HG03139 (cell line): Measurements from ENCODE around the gene KRT16.
"Not testable (repeated sequence)": the region's sequence is repeated elsewhere in the genome, so short reads cannot be mapped to it uniquely, and the experiment has no call there.

ENCODE experiments used
- ATAC-seq: cut with Tn5 transposase; IDR thresholded peaks from one replicate; pipeline ENCODE4 v1.9.1; 2021; ENCODE audit not compliant: unreplicated experiment

The KRT16 gene

DNA sequence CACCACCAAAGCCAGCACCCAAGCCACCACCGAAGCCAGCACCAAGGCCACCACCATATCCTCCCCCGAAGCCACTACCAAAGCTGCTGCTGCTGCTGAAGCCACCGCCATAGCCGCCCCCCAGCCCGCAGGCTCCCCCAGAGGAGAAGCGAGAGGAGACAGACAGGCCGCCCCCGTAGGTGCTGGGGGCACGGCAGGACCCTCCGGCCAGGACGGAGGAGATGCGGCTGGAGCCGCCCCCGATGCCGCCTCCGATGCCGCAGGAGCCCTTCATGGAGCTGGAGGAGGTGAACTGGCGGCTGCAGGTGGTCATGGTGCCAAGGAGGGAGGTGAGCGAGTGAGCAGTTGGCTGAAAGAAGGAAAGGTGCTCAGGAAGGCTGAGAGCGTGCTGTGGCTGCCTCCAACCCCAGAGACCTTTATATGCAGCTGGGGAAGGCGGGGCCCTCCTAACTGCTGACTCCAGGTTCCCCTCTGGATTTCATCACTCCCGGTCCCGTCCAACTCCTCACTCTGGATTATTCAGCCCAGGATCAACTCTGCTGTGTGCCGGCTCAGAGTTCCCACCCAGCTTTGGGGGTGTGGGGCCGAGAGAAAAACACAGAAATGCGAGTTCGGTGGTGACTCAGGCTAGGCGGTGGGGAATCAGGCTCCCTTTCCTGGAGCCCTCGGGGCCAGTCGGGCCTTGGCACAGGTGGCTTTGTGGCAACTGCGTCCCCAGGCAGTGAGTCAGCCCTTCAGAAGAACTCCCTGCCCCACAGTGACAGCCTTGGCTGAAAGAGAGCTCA lies at the start of gene KRT16:
TSS of gene KRT16 (minus strand) at position 392 of the 785 bp plus-strand sequence. CDS start at position 313, 79 bp downstream.
- not testable (repeated sequence) for ATAC-seq

DNA sequence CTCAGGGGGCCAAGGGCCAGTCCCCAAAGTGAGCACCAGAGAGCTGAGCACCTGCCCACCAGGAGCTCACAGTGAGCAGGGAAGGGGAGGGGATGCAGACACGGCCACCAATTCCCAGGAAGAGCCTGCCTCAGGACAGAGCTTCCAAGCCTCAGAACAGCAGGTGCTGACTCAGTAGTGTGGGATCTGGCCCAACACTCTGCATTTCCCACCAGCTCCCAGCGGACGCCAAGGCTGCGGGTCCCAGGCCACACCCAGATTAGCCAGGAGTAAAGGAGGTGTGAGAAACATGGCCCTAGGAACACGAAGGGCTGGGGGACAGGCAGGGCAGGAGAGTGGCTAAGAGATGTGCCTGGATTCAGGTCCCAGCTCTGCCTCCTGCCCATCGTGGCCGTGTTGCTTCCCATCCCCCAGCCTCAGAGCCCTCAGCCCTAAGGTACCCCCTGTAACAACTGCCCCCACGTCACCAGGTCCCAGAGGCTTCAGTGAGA lies 47.7 kb upstream of the KRT16 start:
- ATAC-seq = no peak

DNA sequence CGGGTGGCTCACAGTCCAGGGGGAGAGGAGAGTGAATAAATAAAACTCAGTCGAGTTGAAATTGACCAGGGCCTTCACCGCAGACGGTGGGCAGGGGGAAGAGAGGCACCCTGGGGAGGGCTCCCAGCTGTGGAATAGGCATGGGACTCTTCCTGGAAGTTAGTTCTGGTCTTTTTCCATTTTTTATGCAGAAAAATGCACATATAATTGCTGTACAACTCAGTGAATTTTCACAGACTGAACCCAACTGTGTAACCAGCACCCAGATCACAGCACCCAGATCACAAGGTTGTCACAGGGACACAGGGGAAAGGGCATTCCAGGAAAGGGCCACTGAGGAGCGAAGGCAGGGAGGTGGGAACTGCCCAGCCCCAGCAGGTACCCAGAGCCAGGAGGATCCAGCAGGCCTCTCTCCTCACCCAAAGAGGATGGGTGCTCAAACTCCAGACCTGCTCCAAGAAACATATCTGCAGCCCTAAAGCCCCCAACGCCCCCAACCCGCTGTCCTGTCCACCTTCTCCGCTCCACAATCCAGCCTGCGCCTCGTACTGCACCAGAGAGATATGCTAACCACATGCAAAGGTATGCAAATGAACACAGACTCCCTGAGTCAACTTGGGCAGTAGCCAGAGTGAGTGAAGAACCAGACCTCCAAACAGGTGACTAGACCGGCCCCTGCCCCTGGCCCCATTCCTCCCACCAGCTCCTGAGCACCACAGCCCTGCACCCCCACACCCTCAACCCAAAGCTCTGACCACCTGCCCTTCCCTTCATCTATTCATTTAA lies 47.1 kb upstream of the KRT16 start:
- no peak for ATAC-seq

DNA sequence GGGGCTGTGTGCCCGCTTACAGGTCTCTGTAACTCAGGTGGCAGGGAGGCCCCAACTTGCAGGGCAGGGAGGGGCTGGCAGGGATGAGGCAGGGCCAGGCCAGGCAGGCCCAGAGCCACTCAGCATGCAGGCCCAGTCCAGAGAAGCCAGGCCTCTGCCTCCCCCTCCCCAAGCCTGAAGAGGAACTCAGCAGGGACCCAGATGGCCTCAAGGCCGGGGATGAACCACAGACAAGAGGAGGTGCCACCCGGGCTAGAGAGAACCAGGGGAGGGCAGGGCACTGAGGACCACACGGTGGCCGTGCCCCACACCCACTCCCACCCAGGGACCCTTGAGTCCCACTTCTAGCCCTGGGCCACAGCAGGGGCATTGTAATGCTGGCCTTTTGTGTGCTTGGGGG lies 46.3 kb upstream of the KRT16 start:
- ATAC-seq = no peak

DNA sequence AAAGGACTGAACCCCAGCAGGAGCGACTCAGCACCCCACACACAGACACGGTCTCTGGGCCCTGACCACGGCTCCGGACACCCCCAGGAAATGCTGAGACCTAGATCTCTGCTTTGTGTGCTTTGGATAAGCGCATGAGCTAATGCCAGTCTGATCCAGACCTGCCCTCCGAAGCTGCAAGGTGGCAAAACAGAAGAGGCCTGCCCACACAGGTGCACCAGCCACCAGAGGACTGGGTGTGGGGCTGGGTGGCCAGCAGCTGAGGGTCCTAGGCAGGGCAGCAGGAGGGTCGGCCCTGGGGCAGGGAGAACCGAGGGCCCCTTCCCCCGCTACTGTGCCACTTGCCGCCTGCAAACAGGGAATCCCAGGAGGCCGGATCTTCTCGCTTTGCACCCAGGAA lies 45.4 kb upstream of the KRT16 start:
- no peak for ATAC-seq

DNA sequence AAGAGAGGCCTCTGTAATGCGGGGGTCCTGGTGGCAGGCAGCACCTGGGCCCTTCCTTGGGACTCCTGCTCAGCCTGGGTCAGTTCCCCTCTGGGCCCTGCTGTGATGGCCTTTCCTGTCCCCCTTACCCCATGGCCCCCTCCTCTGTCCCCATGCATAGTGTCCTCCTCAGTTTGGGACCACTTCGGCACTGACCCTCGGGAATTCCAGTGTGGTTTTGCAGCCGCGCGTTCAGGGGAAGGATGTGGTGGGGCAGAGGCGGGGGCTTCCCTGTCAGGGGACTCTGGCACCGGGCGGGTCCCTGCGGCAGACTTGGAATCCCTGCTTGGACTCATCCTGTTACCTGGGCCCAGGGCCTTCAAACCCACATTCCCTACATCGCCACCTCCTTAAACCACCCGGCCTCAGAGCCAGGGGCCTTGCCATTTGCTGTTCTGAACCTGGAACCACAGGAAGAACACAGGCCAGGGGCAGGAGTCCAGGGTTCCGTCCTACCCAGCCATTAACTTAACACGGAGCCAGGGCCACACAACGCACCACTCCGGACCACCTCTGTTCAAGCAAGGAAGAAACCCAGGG lies 44.7 kb upstream of the KRT16 start:
- ATAC-seq = no peak

DNA sequence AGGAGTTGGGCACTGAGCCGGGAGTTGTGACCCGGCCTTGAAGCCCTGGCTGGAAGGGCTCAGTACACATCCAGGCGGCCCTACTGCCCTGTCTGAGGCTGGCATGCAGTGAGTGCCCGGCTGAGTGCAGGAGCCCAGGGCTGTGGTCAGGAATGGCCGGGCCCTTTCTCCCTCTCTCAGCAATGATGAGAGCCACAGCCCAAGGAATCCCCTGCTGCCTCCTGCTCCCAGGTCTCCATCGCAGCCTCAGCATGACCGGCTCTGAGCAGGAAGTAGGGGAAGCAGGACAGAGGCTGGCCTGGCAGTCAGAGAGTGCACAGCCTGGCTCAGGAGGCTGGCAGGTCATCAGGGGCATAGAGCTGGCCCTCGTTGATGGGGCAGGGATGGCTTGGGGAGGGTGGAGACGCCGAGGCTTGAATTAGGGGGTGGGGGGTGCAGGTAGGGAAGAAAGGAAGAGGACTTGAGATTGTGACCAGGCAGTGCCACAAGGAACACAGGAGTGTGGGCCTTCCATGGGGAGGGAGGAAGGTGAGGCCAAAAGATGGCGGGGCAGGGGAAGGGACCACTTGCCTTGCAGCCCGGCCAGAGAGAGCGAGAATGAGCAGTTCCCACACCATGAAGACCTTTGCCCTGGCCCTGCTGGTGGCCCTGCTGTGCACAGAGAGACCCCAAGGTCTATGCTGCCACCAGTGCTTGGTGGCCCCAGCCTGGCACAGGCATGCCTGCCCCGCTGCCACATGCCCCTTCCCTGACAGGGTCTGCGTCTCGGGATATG lies 43.9 kb upstream of the KRT16 start:
- no peak for ATAC-seq

DNA sequence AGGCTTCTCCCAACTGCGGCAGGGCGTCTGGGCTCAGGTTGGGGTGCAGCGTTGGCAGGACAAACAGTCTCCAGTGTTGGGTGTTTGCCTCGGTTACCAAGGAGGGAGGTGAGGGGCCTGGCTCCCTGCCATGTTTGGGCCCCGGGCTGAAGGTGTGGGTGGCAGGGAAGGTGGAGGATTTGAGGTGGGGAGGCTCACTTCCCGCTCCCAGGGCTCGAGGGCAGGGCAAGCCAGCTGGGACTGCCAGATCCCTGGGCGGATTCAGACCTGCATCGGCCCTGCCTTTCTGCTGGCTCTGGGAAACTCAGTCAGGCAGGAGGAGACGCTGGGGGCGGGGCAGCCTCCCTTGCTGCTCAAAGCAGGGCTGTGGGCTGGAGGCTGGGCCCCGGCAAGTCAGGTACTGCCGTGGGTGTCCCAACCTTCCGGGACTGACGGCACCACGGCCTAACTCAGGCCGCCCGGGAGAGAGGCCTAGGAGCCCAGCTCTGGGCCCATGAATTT lies 43.1 kb upstream of the KRT16 start:
- no peak for ATAC-seq

DNA sequence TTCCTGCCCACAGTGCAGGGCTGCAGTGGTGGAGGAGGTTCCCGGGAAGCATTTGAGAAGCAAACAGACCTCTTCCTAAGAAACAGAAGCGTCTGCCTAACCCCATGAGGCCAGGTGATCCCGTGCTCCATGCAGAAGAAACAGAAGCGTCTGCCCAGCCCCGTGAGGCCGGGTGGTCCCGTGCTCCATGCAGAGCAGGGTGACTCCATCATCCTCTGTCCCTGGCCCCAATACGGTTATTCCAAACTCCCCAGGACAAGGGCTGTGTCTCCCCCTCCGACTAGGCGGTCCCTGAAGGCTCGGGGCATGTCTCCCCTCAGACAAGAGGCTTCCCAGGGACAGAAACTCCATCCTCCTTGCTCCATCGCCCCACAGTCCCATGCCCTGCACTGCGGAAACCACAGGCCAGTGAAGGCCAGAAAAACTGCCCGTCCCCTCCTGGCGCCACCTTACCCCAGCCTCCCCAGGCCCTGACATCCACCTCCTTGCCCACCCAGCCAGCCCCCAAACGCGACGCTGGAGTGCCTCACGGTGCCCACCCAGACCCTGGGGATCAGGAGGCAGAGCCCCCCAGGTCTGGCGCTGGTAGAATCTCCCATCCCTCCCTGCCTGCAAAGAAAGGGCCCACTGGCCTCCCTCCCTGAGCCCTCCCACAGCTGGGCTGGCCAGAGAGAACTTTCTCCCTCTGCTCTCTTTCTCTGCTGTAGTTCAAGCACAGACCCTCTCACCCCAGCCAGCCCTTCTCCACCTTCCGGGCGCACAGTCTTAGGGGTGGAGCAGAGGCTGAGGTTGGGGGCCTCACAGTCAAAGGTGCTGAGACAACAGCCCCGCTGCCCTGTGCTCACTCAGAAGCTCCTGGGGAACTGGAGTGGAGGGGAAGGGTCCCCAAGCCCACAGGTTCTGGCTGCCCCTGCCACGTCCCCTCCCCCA lies 42.4 kb upstream of the KRT16 start:
- no peak for ATAC-seq

DNA sequence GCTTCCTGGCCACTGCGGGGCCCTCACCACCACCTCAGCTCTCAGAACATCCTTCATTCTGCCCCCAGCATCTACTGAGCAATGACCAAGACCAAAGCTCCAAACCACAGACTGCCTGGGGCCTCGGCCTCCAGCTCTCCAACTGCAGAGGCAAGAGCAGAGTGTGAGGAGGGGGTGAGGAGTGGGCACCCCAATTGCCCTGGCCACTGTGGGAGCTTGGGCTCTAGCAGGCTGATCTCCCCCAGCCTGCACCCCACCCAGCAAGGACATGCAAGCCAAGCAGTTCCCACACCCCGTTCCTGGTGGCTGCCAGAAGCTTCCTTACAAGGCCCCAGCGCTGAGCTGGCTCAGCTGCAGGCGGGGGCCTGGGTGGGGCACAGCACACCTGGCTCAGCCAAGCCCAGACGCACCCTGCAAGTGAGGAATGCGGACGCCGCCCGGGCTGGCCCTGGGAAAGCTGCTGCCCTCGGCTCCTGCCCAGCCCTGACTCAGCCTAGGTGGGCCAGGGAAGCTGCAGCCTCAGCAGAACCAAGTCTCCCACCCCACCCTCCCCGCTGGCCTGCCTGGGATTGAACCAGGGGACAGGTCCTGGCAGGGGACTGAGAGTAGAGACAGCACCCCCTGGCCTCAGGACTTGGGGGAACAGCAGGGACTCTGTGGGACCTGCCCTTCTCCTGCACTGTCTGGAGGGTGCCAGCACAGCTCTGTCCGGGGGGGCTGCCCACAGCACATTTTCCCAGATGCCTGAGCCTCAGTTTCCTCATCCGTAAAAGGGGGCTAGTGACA lies 41.5 kb upstream of the KRT16 start:
- ATAC-seq = no peak

DNA sequence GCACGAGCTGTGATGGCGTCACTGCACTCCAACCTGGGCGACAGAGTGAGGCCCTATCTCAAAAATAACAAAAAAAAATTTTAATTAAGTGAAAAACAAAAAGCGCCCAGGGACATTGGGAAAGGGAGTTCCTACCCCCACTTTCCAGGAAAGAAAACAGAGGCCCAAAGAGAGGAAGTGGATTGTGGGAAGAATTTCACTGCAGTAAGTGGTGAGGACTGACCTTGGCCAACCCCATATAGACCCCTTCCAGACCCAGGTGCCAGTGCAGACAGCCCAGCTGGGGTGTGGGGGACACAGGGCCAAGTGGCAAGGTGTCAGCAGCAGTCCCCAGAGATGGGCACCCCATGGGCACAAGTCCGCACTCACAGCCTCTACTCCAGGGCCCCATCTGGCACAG lies 40.9 kb upstream of the KRT16 start:
- ATAC-seq = no peak

DNA sequence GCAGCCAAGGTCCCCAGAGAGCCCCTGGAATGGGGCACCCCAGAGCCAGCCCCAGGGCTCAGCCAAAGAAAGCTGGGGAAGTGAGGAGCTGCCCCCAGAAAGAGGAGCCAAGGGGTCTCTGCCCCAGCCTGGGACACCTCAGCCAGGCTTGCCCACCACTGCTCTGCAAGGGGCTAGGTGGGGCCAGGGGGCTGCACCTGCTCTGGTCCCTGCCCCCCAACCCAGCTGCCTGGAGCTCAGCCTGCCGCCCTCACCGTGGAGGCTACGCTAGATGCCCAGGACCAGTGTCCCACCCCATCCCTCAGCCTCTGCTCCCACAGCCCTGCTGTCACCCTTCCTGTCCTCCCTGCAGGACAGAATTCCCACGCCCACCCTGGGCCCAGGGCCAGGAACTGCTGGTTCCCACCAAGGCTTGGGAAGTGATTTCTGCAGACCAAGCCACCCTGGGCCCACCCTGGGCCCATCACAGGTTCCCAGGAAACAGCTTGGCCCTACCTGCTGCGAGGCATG lies 39.9 kb upstream of the KRT16 start:
- ATAC-seq = no peak

DNA sequence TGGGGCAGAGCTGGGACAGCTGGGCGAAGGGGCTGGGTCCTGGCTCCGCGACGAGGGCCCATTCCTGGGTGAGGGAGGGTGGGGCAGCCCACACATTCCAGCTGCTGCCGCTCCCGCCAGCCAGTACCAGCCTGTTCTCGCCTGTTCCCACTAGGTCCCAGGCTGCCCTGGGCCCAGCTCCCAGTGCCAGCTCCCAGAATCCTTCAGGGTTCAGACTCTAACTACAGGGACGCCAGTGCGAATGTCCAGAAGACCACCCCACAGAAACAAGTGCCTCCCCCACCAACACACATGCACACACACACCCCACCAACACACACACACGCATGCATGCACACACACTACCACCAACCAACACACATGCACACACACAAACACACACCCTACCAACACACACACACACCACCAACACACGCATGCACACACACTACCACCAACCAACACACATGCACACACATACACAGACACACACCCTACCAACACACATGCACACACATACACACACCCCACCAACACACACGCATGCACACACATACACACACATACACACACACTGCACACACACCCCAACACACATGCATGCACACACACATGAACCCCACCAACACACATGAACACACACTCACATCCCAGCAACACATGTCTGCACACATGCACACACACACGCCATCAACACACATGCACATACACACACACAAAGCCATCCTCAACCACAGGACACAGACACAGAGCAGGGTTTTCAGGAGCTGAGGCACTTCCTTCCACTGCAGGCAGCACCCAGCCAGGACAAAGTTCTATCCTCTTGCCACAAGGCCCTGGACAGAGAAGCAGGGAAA lies 39.3 kb upstream of the KRT16 start:
- no peak for ATAC-seq

DNA sequence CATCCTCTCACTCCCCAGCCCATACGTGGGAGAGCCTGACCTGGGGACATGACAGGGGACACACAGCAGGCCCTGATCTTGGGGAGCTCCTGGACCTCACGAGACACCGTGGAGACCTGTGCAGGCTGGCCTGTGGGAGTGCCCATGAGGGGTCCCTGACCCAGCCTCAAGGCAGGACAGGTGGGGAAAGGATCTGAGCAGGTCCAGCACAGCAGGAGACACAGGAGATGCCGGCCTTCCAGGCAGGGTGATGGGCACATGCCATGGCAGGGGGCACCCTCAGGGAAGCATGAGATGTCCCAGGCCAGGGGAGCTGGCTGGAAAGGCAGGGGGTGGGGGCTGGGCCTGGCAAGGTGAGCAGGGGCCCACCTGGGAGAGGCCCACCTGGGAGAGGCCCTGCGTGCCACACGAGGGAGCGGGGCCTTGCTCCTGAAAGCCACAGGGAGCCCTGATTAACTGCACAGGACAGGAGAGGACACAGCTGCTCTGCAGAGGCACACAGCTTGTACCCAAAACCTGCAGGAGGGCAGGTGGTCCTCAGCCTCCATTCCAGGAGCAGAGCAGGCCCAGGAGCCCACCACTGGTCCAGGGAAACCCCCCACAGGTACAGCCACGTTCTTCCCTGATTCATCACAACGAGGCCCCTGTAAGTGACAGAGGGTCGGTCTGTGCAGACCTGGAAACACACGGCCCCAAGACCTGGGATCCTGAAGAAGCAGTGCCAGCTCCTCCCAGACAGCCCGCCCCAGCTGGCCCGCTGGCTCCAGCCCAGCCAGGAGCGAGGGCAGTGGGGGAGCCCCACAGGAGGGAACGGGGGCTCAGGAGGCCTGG lies 38.4 kb upstream of the KRT16 start:
- ATAC-seq = no peak

DNA sequence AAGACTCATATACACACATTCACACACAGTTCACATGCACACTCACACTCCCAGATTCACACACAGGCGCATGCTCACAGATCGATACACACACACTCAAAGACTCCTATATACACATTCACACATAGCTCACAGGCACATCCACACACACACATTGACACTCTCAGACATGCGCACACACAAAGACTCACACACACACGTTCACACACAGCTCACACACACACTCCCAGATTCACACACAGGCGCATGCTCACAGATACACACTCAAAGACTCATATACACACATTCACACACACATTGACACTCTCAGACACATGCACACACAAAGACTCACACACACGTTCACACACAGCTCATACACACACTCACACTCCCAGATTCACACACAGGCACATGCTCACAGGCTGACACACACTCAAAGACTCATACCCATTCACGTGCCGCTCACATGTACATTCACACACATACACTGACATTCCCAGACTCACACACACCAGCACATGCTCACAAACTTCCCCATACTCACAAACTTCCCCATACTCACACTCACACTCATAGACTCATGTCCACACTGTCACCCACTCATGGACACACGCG lies 37.5 kb upstream of the KRT16 start:
- ATAC-seq = no peak

DNA sequence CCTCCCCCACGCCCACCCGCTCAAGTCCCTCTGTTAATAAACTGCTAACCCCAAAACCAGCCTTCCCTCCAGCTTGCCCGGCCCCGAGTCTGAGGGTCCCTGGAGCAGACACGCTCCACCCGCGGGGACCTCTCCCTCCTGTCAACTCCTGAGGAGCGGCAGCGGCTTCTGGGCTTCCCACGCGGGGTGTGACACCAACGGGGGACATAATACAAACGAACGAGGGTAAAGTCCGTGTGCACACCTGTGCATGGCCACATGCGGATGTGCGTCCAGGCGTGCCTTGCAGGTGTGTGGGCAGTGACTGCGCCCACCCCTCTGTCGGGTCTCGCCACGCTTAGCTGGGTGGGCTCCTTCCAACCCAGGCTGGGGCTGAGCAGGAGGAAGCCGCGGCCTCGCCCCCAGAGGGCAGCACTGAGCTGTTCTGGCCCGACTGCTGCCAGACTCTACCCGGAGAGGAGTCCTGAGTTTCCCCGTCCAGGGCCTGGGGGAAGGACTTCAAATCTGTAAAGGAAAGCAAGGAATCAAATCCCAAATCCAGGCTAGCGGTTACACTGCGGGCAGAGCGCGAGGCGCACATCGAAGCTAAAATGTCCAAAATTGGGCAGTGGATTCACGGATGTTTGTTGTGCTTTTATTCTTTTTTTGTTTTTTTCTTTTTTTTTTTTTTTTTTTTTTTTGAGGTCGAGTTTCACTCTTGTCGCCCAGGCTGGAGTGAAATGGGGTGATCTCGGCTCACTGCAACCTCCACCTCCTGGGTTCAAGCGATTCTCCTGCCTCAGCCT lies 36.0 kb upstream of the KRT16 start:
- peak; percentile 65 for ATAC-seq
